ENCODE measurements around the gene SP2.

DNA sequence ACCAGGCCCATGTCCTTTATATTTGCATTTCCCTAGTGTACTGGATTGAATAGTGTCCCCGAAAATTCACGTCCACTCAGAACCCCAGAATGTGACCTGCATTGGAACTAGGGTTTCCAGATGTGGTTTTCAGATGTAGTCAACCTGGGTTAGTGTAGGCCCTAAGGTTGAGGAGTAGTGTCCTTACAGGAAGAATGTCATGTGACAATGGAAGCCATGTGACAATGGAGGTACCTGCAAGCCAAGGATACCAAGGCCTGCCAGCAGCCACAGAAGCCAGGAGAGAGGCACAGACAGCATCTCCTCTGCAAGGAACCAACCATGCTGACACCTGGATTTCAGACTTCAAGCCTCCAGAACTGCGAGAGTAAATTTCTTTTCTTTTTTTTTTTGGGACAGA is 66.9 kb downstream of the SP2 start:
- TF ChIP-seq, protein P1, sequence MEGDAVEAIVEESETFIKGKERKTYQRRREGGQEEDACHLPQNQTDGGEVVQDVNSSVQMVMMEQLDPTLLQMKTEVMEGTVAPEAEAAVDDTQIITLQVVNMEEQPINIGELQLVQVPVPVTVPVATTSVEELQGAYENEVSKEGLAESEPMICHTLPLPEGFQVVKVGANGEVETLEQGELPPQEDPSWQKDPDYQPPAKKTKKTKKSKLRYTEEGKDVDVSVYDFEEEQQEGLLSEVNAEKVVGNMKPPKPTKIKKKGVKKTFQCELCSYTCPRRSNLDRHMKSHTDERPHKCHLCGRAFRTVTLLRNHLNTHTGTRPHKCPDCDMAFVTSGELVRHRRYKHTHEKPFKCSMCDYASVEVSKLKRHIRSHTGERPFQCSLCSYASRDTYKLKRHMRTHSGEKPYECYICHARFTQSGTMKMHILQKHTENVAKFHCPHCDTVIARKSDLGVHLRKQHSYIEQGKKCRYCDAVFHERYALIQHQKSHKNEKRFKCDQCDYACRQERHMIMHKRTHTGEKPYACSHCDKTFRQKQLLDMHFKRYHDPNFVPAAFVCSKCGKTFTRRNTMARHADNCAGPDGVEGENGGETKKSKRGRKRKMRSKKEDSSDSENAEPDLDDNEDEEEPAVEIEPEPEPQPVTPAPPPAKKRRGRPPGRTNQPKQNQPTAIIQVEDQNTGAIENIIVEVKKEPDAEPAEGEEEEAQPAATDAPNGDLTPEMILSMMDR (IDR thresholded peaks at IDR 0.05), result no peak
- TF ChIP-seq POLR2A (IDR thresholded peaks at IDR 0.05), result no peak
- TF ChIP-seq POLR2AphosphoS5 (IDR thresholded peaks at IDR 0.05; ENCODE audit: insufficient read depth in 1 of 2, low read depth in 1 of 2), result no peak
